ENCODE data around the gene MBNL3. TPM values are rescaled to one million over a fixed set of nuclear protein-coding genes. Genes with fewer than 3 reads are reported as not detected.

MBNL3 gene
- total RNA-seq, 1 donor from 2014 or later = 7.7 TPM

DNA sequence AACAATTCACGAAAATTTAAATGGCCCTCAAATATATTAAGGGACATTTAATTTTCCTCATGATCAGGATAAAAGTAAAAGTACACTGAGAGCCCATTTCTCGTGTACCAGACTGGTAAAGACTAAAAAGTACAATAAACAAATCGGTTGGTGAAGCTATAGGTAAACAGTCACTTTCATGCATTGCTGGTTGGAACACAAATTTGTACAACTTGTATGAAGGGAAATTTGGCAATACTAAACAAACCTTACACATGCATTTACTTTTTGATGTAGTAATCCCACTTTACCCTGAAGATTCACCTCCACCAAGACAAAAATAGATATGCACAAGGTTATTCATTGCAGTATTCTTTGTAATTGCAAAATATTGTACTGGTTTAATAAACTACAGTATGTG lies 31.4 kb upstream of the MBNL3 start:
- no peak overlapping the region for H3K27ac Mint-ChIP-seq (ENCODE audit: unreplicated experiment)
- H3K4me3 Mint-ChIP-seq (ENCODE audit: unreplicated experiment) = no peak overlapping the region
- H3K9me3 Mint-ChIP-seq (ENCODE audit: unreplicated experiment) = no peaks in the 10 kb centered on the region
- no peaks in the 10 kb centered on the region for H3K36me3 Mint-ChIP-seq (ENCODE audit: unreplicated experiment)
- H3K4me1 Mint-ChIP-seq (ENCODE audit: unreplicated experiment) = no peaks in the 10 kb centered on the region
- TF ChIP-seq, protein P1, sequence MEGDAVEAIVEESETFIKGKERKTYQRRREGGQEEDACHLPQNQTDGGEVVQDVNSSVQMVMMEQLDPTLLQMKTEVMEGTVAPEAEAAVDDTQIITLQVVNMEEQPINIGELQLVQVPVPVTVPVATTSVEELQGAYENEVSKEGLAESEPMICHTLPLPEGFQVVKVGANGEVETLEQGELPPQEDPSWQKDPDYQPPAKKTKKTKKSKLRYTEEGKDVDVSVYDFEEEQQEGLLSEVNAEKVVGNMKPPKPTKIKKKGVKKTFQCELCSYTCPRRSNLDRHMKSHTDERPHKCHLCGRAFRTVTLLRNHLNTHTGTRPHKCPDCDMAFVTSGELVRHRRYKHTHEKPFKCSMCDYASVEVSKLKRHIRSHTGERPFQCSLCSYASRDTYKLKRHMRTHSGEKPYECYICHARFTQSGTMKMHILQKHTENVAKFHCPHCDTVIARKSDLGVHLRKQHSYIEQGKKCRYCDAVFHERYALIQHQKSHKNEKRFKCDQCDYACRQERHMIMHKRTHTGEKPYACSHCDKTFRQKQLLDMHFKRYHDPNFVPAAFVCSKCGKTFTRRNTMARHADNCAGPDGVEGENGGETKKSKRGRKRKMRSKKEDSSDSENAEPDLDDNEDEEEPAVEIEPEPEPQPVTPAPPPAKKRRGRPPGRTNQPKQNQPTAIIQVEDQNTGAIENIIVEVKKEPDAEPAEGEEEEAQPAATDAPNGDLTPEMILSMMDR (IDR thresholded peaks at IDR 0.05) = no peak
- H3K27me3 Mint-ChIP-seq (ENCODE audit: unreplicated experiment) = peaks cover 24% of the 10 kb centered on the region
- no peak for DNase-seq (ENCODE audit: extremely low spot score, unreplicated experiment)

DNA sequence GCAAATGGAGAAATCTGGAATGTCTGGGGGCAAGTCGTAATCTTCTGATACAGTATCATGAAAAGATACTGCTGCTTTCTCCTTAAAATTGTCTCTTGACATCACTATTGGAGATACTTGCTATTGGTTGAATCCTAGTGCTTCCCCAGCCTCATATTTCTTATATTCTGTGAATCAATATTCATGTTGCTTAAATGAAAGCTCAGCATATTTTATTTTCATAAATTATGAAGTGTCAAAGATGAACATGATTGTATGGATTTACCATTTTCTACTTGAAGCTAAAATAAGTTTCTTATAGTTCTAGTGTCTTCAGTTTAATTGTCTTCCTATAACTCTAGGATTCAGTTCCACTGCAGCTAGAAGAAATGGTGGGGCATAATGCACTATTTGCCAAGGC lies 29.6 kb upstream of the MBNL3 start:
- DNase-seq (ENCODE audit: extremely low spot score, unreplicated experiment) = no peak
- no peaks in the 10 kb centered on the region for H3K9me3 Mint-ChIP-seq (ENCODE audit: unreplicated experiment)
- no peaks in the 10 kb centered on the region for H3K36me3 Mint-ChIP-seq (ENCODE audit: unreplicated experiment)
- TF ChIP-seq, protein P1 (IDR thresholded peaks at IDR 0.05) = no peak
- H3K27ac Mint-ChIP-seq (ENCODE audit: unreplicated experiment) = no peak overlapping the region
- H3K4me1 Mint-ChIP-seq (ENCODE audit: unreplicated experiment) = no peaks in the 10 kb centered on the region
- peaks cover 30% of the 10 kb centered on the region for H3K27me3 Mint-ChIP-seq (ENCODE audit: unreplicated experiment)
- no peak overlapping the region for H3K4me3 Mint-ChIP-seq (ENCODE audit: unreplicated experiment)

DNA sequence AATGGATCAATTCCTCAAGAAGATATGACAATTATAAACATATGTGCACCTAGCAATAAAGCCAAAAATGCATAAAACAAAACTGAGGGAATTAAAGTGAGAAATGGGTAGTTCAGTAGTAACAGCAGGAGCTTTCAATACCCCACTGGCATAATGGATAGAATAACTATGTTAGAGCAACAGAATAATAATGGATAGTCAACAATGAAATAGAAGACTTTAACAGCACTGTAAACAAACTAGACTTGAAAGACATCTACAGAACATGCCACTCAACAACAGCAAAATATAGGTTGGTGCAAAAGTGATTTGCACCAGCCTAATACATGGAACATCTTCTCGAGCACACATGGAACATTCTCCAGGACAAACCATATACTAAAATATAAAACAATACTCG lies 20.0 kb upstream of the MBNL3 start:
- Mint-ChIP-seq H3K36me3 (ENCODE audit: unreplicated experiment) (no peaks in the 10 kb centered on the region), H3K9me3 (ENCODE audit: unreplicated experiment) (no peaks in the 10 kb centered on the region), H3K4me1 (ENCODE audit: unreplicated experiment) (no peaks in the 10 kb centered on the region), H3K27ac (ENCODE audit: unreplicated experiment) (no peak overlapping the region), H3K27me3 (ENCODE audit: unreplicated experiment) (peaks cover 23% of the 10 kb centered on the region), H3K4me3 (ENCODE audit: unreplicated experiment) (no peak overlapping the region)
- DNase-seq (ENCODE audit: extremely low spot score, unreplicated experiment) = no peak
- TF ChIP-seq, protein P1 (IDR thresholded peaks at IDR 0.05) = no peak

DNA sequence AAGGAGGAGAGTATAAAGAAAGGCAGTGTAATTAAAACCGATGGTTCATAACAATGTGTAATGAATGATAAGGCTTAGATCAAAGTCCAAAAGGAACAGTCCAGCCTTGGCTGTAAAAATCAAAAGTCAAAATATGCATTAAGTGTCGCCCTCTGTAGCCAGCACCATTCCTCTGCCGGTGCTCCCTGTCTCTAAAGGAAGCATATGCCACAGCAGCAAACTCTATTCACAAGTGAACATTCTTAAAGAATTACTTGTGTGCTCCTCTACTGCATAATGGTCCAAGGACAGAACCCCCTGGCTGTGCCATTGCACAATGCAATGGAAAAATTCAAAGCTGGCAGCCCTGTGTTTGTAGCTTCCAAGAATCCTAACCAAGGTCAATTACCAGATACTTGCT lies 16.3 kb upstream of the MBNL3 start:
- no peaks in the 10 kb centered on the region for H3K4me1 Mint-ChIP-seq (ENCODE audit: unreplicated experiment)
- no peaks in the 10 kb centered on the region for H3K36me3 Mint-ChIP-seq (ENCODE audit: unreplicated experiment)
- no peaks in the 10 kb centered on the region for H3K9me3 Mint-ChIP-seq (ENCODE audit: unreplicated experiment)
- DNase-seq (ENCODE audit: extremely low spot score, unreplicated experiment) = no peak
- H3K27ac Mint-ChIP-seq (ENCODE audit: unreplicated experiment) = no peak overlapping the region
- no peak overlapping the region for H3K4me3 Mint-ChIP-seq (ENCODE audit: unreplicated experiment)
- H3K27me3 Mint-ChIP-seq (ENCODE audit: unreplicated experiment) = peaks cover 18% of the 10 kb centered on the region
- TF ChIP-seq, protein P1 (IDR thresholded peaks at IDR 0.05) = no peak

DNA sequence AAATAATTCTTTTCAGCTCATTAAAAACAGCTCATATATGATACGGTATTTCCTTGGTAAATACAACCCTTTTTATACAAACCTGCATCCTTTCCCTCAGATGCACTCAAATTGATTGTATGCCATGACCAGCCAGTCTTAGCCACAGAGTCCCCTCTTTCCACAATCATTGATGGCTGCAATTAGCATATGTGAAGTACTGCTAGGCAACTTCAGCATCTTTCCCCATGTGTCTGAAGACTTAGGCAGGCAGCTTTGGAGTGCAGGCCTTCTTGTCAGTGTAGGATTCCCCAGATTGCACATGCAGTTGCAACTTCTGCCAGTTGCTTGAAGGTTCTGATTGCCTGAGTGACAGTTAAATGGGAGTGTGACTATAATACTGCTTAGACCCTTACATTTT lies 15.6 kb upstream of the MBNL3 start:
- no peaks in the 10 kb centered on the region for H3K36me3 Mint-ChIP-seq (ENCODE audit: unreplicated experiment)
- H3K27me3 Mint-ChIP-seq (ENCODE audit: unreplicated experiment) = peaks cover 20% of the 10 kb centered on the region
- no peak overlapping the region for H3K27ac Mint-ChIP-seq (ENCODE audit: unreplicated experiment)
- TF ChIP-seq, protein P1 (IDR thresholded peaks at IDR 0.05) = no peak
- H3K4me1 Mint-ChIP-seq (ENCODE audit: unreplicated experiment) = no peaks in the 10 kb centered on the region
- no peak for DNase-seq (ENCODE audit: extremely low spot score, unreplicated experiment)
- H3K4me3 Mint-ChIP-seq (ENCODE audit: unreplicated experiment) = no peak overlapping the region
- no peaks in the 10 kb centered on the region for H3K9me3 Mint-ChIP-seq (ENCODE audit: unreplicated experiment)

Measured in osteocyte (in vitro differentiated cells).